ENCODE data around the gene SYCE3.
A peak's percentile ranks its signal among the peaks of the same experiment; 100 is the strongest.
"Not testable (repeated sequence)": the region's sequence is repeated elsewhere in the genome, so short reads cannot be mapped to it uniquely, and the experiment has no call there.

SYCE3 gene

DNA sequence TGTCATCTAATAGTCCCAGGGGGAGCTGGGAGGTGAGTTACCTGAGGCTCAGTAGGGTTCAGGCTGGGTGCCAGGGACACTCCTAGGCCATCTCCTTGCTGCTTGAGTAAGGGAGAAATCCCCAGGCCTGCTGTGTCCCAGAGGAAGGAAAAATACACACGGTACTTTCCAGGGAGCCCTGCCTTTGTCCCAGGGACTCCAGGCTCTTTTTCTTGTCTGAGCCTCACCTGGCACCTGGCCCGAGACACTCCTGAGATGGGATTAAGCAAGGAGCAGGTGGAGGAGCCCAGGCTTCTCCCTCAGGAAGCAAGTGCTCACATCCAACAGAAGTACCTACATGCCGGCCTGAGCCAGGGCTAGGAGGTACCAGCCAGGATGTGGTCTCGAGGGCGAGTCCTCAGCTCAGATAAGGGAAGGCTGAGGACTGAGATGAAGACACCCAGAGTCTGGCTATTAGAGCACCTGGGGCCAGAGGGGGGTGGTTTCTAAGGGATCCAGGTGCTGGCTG is 17.9 kb downstream of the SYCE3 start:
- no peak overlapping the region for H3K4me3 ChIP-seq (replicated peaks; ENCODE audit: low read depth, low read length)
- TF ChIP-seq, protein P1, sequence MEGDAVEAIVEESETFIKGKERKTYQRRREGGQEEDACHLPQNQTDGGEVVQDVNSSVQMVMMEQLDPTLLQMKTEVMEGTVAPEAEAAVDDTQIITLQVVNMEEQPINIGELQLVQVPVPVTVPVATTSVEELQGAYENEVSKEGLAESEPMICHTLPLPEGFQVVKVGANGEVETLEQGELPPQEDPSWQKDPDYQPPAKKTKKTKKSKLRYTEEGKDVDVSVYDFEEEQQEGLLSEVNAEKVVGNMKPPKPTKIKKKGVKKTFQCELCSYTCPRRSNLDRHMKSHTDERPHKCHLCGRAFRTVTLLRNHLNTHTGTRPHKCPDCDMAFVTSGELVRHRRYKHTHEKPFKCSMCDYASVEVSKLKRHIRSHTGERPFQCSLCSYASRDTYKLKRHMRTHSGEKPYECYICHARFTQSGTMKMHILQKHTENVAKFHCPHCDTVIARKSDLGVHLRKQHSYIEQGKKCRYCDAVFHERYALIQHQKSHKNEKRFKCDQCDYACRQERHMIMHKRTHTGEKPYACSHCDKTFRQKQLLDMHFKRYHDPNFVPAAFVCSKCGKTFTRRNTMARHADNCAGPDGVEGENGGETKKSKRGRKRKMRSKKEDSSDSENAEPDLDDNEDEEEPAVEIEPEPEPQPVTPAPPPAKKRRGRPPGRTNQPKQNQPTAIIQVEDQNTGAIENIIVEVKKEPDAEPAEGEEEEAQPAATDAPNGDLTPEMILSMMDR (IDR thresholded peaks at IDR 0.05; ENCODE audit: low read length, missing control alignments) = no peak
- no peak for DNase-seq (ENCODE audit: low read depth)

DNA sequence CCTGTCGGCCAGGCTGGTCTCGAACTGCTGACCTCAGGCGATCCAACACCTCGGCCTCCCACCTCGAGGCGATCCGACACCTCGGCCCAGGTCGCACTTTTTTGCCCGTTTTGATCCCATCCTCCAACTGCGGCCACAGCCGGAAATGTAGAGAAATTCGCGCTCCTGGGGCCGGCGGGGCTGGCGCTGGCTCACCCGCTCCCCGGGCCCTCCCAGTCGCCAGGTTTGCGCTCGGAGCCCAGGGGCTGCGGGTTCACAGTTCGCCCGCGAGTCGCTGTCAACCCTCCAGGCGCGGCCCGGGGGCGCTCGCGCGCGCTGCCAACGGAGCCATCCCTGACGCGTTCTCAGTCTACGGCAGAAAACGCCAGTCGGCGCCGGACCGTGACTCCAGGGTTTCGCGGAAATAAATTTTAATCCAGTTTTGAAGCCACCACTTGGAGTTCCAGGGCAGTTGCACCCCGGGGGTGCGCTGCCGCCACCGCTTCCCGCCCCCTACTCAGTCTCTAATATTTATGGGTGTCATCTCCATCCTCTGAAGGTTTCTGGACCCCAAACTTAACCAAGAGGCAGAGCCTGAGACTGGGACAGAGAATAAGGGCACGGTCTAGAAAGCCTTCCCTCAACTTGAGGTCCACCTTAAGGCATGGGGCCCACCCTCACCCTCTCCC is 18.5 kb downstream of the SYCE3 start:
- peak; percentile 65 for DNase-seq (ENCODE audit: low read depth)
- TF ChIP-seq, protein P1 (IDR thresholded peaks at IDR 0.05; ENCODE audit: low read length, missing control alignments) = peak; percentile 51
- H3K4me3 ChIP-seq (replicated peaks; ENCODE audit: low read depth, low read length) = peak overlapping the region; percentile 22

DNA sequence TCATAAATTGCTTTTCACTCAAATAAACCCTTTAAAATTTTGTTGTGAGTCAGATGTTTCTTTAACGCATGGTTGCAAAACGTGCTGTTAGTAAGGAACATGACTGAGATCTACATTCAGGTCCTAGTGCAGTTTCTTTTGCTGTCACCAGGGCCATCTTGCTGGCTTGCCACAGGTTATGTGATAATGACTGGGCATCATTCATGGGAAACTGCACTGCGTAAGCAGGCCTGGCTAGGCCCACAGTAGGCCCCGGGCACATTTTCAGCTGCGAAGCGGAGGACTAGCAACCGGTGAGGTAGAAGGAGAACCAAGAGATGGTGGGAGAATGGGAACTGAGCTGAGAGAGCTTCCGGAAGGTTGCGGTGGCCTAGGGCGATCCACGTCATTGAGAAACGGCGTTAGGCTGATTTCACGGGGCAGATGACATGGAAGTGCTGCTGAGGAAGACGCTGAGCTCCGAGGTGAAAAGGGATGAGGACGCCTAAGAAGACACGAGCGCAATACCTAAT is 20.2 kb downstream of the SYCE3 start:
- TF ChIP-seq, protein P1 (IDR thresholded peaks at IDR 0.05; ENCODE audit: low read length, missing control alignments) = no peak
- DNase-seq (ENCODE audit: low read depth) = no peak
- no peak overlapping the region for H3K4me3 ChIP-seq (replicated peaks; ENCODE audit: low read depth, low read length)

DNA sequence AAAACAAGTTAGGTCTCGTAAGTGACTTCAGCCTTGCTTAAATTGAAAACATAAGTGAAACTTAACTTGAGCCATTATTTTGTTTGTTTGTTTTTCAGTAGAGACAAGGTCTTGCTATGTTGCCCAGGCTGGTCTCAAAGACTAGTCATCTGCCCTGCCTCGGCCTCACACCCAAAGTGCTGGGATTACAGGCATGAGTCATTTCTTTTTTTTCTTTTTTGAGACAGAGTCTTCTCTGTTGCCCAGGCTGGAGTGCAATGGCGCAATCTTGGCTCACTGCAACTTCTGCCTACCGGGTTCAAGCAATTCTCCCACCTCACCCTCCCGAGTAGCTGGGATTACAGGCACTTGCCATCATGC is 21.1 kb downstream of the SYCE3 start:
- DNase-seq (ENCODE audit: low read depth) = peak; percentile 87
- H3K4me3 ChIP-seq (replicated peaks; ENCODE audit: low read depth, low read length) = not testable (repeated sequence)

DNA sequence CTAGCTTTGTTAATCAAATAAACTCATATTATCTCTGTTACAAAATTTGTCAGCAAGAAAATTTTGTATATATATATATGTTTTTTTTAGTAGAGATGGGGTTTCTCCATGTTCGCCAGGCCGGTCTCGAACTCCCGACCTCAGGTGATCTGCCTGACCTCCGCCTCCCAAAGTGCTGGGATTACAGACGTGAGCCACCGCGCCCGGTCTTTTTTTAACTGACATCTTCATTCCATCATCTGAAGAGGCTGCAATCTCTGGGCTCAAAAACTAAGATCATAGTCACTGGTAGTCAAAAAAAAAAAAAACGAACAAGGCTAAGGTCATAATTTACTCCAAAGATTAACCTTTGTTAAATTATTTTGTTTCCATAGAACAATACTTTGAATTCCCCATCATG is 22.3 kb downstream of the SYCE3 start:
- no peak for DNase-seq (ENCODE audit: low read depth)
- H3K4me3 ChIP-seq (replicated peaks; ENCODE audit: low read depth, low read length) = no peak overlapping the region
- TF ChIP-seq, protein P1 (IDR thresholded peaks at IDR 0.05; ENCODE audit: low read length, missing control alignments) = no peak

DNA sequence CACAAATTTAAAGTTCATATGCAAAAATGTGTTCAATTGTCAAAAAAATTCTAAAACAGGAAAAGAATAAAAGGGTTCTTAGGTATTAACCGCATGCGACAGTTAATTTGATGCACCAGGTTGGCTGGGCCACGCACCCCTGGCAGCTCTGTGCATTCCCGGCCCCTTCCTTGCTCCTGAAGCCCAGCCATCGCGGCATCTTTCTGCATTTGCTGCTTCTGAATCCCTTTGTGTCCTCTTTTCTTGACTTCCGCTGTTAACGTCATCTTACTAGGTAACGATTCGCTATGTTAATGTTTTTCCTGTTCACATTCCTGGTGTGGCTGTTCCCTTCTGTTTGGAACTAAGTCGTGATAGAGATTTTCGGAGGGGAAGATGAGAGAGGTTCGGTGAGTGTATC is 25.0 kb downstream of the SYCE3 start:
- TF ChIP-seq, protein P1 (IDR thresholded peaks at IDR 0.05; ENCODE audit: low read length, missing control alignments) = no peak
- no peak overlapping the region for H3K4me3 ChIP-seq (replicated peaks; ENCODE audit: low read depth, low read length)
- no peak for DNase-seq (ENCODE audit: low read depth)

DNA sequence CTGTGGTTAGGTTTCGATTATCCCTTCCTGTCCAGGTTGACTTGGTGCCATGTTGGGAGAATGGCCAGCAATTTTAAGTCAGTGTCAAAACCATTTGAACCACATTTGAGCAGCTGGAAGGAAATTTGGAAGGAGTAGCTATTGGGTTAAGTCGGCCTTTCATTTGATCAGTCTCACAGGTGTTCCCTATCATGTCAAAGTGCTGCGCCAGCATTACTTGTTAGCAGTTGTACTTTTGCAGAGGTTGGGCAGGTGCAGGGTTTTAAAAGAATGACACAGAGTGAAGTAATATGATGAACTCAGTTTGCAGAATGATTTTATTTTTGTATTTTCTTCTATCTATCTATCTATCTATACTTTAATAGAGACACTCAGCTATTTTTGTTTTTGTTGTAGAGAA is 26.5 kb downstream of the SYCE3 start:
- TF ChIP-seq, protein P1 (IDR thresholded peaks at IDR 0.05; ENCODE audit: low read length, missing control alignments) = no peak
- no peak overlapping the region for H3K4me3 ChIP-seq (replicated peaks; ENCODE audit: low read depth, low read length)
- DNase-seq (ENCODE audit: low read depth) = no peak

Measured in fibroblast of pulmonary artery (primary cell).